Right lobe of liver (tissue), 4 donors: ENCODE data around the gene NFATC4.

ENCODE experiments used
- POLR2A ChIP-seq: fragments of 450-650 bp; IDR thresholded peaks from one replicate; pipeline ENCODE4 v1.6.1; 2017; ENCODE audit warnings: antibody characterized with exemption, mild to moderate bottlenecking
- TF ChIP-seq, protein P1 (sequence below), 4 donors: fragments of 200-600 bp in 3 of 4; fragments of 450-650 bp in 1 of 4; IDR thresholded peaks; one replicate each; pipeline versions ENCODE4 v1.5.1 to v1.8.0; 2016 to 2022; ENCODE audit warnings: antibody characterized with exemption in 4 of 4, mild to moderate bottlenecking in 2 of 4
- donor health status: DM: no; HTN: no; CAD: no.
- donor health status: DM: no; HTN: no; CAD: no.
- donor health status: DM: no; HTN: yes; CAD: no.

GRCh38 chr14:24325041-24325530 is 42.9 kb upstream of the NFATC4 start:
- TF ChIP-seq, protein P1, sequence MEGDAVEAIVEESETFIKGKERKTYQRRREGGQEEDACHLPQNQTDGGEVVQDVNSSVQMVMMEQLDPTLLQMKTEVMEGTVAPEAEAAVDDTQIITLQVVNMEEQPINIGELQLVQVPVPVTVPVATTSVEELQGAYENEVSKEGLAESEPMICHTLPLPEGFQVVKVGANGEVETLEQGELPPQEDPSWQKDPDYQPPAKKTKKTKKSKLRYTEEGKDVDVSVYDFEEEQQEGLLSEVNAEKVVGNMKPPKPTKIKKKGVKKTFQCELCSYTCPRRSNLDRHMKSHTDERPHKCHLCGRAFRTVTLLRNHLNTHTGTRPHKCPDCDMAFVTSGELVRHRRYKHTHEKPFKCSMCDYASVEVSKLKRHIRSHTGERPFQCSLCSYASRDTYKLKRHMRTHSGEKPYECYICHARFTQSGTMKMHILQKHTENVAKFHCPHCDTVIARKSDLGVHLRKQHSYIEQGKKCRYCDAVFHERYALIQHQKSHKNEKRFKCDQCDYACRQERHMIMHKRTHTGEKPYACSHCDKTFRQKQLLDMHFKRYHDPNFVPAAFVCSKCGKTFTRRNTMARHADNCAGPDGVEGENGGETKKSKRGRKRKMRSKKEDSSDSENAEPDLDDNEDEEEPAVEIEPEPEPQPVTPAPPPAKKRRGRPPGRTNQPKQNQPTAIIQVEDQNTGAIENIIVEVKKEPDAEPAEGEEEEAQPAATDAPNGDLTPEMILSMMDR (IDR thresholded peaks at IDR 0.05): no peak
- TF ChIP-seq POLR2A: no peak
